Measurements from ENCODE around the gene QRICH2.

The QRICH2 gene

GRCh38 chr17:76304226-76305134 is 3.6 kb downstream of the QRICH2 start:
- Histone ChIP-seq H3K27ac (ENCODE audit: insufficient read depth, low read depth, low read length, poor library complexity, severe bottlenecking) (no peak overlapping the region), H3K27me3 (ENCODE audit: control insufficient read depth, insufficient read depth, low read length, poor library complexity, severe bottlenecking) (no peaks in the 10 kb centered on the region), H3K4me1 (ENCODE audit: control insufficient read depth, insufficient read depth, low read length) (no peaks in the 10 kb centered on the region), H3K9me3 (ENCODE audit: control insufficient read depth, low read length) (no peaks in the 10 kb centered on the region), H3K4me3 (ENCODE audit: insufficient read depth, low read depth, low read length) (no peak overlapping the region), H3K36me3 (ENCODE audit: control insufficient read depth, insufficient read depth, low read length) (no peaks in the 10 kb centered on the region)
- WGBS, 2 experiments, result 92 to 94% methylated on average over 15 to 17 of the region's 17 CpGs

GRCh38 chr17:76297436-76297835 is 10.6 kb downstream of the QRICH2 start:
- Histone ChIP-seq H3K27ac (ENCODE audit: insufficient read depth, low read depth, low read length, poor library complexity, severe bottlenecking) (no peak overlapping the region), H3K9me3 (ENCODE audit: control insufficient read depth, low read length) (no peaks in the 10 kb centered on the region), H3K36me3 (ENCODE audit: control insufficient read depth, insufficient read depth, low read length) (no peaks in the 10 kb centered on the region), H3K4me3 (ENCODE audit: insufficient read depth, low read depth, low read length) (no peak overlapping the region), H3K4me1 (ENCODE audit: control insufficient read depth, insufficient read depth, low read length) (no peaks in the 10 kb centered on the region), H3K27me3 (ENCODE audit: control insufficient read depth, insufficient read depth, low read length, poor library complexity, severe bottlenecking) (no peaks in the 10 kb centered on the region)
- WGBS, 2 experiments, result 93 to 96% methylated on average over 3 of the region's 3 CpGs

GRCh38 chr17:76296889-76297288 is 11.2 kb downstream of the QRICH2 start:
- no peak overlapping the region for H3K4me3 ChIP-seq (ENCODE audit: insufficient read depth, low read depth, low read length)
- 84 to 86% methylated on average over 5 of the region's 5 CpGs for WGBS, 2 experiments
- no peaks in the 10 kb centered on the region for H3K9me3 ChIP-seq (ENCODE audit: control insufficient read depth, low read length)
- H3K27ac ChIP-seq (ENCODE audit: insufficient read depth, low read depth, low read length, poor library complexity, severe bottlenecking), result no peak overlapping the region
- no peaks in the 10 kb centered on the region for H3K36me3 ChIP-seq (ENCODE audit: control insufficient read depth, insufficient read depth, low read length)
- no peaks in the 10 kb centered on the region for H3K4me1 ChIP-seq (ENCODE audit: control insufficient read depth, insufficient read depth, low read length)
- no peaks in the 10 kb centered on the region for H3K27me3 ChIP-seq (ENCODE audit: control insufficient read depth, insufficient read depth, low read length, poor library complexity, severe bottlenecking)

DNA sequence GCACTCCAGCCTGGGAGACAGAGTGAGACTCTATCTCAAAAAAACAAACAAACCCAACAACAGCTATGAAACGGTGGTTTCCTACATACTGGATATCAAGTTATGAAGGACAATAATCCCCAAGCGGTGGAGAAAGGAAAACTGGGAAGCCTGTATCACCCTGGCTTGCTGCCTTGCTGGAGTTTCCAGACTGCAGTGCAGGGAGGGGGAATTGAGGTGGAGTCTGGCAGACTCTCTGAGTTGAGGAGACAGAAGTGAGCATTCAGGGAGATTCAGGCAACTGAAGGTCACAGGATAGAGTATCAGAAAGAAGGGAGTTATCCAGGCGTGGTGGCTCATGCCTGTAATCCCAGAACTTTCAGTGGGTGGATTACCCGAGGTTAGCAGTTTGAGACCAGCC is 11.9 kb downstream of the QRICH2 start:
- H3K9me3 ChIP-seq (ENCODE audit: control insufficient read depth, low read length), result no peaks in the 10 kb centered on the region
- no peaks in the 10 kb centered on the region for H3K36me3 ChIP-seq (ENCODE audit: control insufficient read depth, insufficient read depth, low read length)
- 90% methylated on average over 4 of the region's 4 CpGs for WGBS, 2 experiments
- H3K27ac ChIP-seq (ENCODE audit: insufficient read depth, low read depth, low read length, poor library complexity, severe bottlenecking), result no peak overlapping the region
- H3K4me3 ChIP-seq (ENCODE audit: insufficient read depth, low read depth, low read length), result no peak overlapping the region
- no peaks in the 10 kb centered on the region for H3K27me3 ChIP-seq (ENCODE audit: control insufficient read depth, insufficient read depth, low read length, poor library complexity, severe bottlenecking)
- no peaks in the 10 kb centered on the region for H3K4me1 ChIP-seq (ENCODE audit: control insufficient read depth, insufficient read depth, low read length)

GRCh38 chr17:76293106-76293505 is 15.0 kb downstream of the QRICH2 start:
- no peak overlapping the region for H3K4me3 ChIP-seq (ENCODE audit: insufficient read depth, low read depth, low read length)
- H3K9me3 ChIP-seq (ENCODE audit: control insufficient read depth, low read length), result no peaks in the 10 kb centered on the region
- WGBS, 2 experiments, result 89 to 90% methylated on average over 7 of the region's 7 CpGs
- H3K4me1 ChIP-seq (ENCODE audit: control insufficient read depth, insufficient read depth, low read length), result no peaks in the 10 kb centered on the region
- H3K36me3 ChIP-seq (ENCODE audit: control insufficient read depth, insufficient read depth, low read length), result no peaks in the 10 kb centered on the region
- H3K27ac ChIP-seq (ENCODE audit: insufficient read depth, low read depth, low read length, poor library complexity, severe bottlenecking), result no peak overlapping the region
- H3K27me3 ChIP-seq (ENCODE audit: control insufficient read depth, insufficient read depth, low read length, poor library complexity, severe bottlenecking), result no peaks in the 10 kb centered on the region

- Histone ChIP-seq H3K4me1 (ENCODE audit: control insufficient read depth, insufficient read depth, low read length) (no peaks in the 10 kb centered on the region), H3K36me3 (ENCODE audit: control insufficient read depth, insufficient read depth, low read length) (no peaks in the 10 kb centered on the region), H3K9me3 (ENCODE audit: control insufficient read depth, low read length) (no peaks in the 10 kb centered on the region), H3K4me3 (ENCODE audit: insufficient read depth, low read depth, low read length) (no peak overlapping the region), H3K27me3 (ENCODE audit: control insufficient read depth, insufficient read depth, low read length, poor library complexity, severe bottlenecking) (no peaks in the 10 kb centered on the region), H3K27ac (ENCODE audit: insufficient read depth, low read depth, low read length, poor library complexity, severe bottlenecking) (no peak overlapping the region)
- WGBS, 2 experiments, result 94 to 98% methylated on average over 4 of the region's 4 CpGs
Observed at GRCh38 chr17:76292567-76292966, 15.5 kb downstream of the QRICH2 start.

DNA sequence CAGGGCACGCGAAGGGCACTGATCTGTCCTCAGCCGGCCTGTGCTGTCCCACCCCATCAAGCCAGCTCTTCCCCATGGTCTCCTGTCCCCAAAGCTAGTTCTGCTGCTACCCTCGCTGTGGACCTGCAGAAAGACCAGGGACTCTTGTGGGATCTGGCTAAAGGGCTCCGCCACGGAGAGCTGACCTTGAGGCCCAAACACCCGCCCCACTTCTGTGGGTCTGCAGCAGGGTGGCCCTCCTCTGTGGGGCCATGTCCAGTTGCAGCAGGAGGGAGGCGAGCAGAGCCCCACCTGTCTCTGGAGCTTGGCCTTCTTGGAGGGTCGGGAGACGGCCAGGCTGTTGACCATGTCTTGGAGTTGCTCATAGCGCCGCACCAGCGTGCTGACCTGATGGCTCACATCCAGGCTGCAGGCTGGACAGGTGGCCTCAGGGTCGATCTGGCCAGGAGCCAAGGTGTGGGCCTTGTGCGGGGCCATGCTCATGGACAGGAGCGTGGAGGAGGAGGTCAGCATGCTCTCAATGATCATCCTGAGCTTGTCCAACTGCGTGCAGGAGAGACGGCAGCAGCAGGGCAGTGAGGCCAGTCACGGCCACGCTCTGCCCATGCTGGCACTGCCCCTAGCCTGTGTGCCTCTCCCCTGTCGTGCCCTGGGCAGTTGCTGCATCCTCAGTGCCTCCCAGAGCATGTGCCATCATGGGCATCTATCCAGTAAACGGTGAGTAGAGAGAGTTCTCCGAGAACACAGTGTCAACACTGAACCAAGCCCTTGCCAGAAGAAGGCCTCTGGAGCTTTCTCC is 26.3 kb downstream of the QRICH2 start:
- H3K9me3 ChIP-seq (ENCODE audit: control insufficient read depth, low read length), result no peaks in the 10 kb centered on the region
- 94 to 96% methylated on average over 23 of the region's 23 CpGs for WGBS, 2 experiments
- no peak overlapping the region for H3K27ac ChIP-seq (ENCODE audit: insufficient read depth, low read depth, low read length, poor library complexity, severe bottlenecking)
- no peaks in the 10 kb centered on the region for H3K27me3 ChIP-seq (ENCODE audit: control insufficient read depth, insufficient read depth, low read length, poor library complexity, severe bottlenecking)
- no peaks in the 10 kb centered on the region for H3K36me3 ChIP-seq (ENCODE audit: control insufficient read depth, insufficient read depth, low read length)
- no peak overlapping the region for H3K4me3 ChIP-seq (ENCODE audit: insufficient read depth, low read depth, low read length)
- H3K4me1 ChIP-seq (ENCODE audit: control insufficient read depth, insufficient read depth, low read length), result peaks cover 2% of the 10 kb centered on the region

- Histone ChIP-seq H3K4me3 (ENCODE audit: insufficient read depth, low read depth, low read length) (no peak overlapping the region), H3K4me1 (ENCODE audit: control insufficient read depth, insufficient read depth, low read length) (peaks cover 5% of the 10 kb centered on the region), H3K9me3 (ENCODE audit: control insufficient read depth, low read length) (no peaks in the 10 kb centered on the region), H3K36me3 (ENCODE audit: control insufficient read depth, insufficient read depth, low read length) (no peaks in the 10 kb centered on the region), H3K27ac (ENCODE audit: insufficient read depth, low read depth, low read length, poor library complexity, severe bottlenecking) (no peak overlapping the region), H3K27me3 (ENCODE audit: control insufficient read depth, insufficient read depth, low read length, poor library complexity, severe bottlenecking) (no peaks in the 10 kb centered on the region)
- WGBS, 2 experiments, result 93% methylated on average over 15 of the region's 15 CpGs
Observed at GRCh38 chr17:76280650-76281049, 27.4 kb downstream of the QRICH2 start.

DNA sequence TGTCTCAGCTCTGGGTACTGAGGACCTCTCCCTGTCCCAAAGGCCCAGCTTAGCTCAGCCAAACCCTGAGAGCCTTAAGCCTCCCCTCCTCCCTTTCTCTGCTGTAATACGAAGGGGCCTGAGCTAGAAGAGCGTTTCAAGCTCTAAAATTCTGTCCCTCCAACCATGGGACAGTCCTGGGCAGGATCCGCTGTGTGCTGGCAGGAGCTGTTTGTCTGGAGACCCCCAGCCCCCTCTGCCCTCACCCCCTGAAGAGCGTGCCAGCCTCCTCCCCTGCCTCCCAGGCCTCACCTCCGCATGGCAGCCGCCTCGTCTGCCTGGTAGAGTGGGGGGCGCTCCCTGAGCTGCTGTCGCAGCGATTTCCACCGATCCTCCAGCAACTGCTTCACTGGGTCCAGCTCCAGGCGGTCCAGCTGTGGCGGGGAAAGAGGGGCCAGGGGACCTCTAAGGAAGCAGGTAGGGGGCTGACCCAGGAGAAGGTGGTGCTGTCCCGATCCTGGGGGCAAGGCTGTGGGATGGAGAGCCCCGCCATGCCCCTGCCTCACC is 28.3 kb downstream of the QRICH2 start:
- Histone ChIP-seq H3K27me3 (ENCODE audit: control insufficient read depth, insufficient read depth, low read length, poor library complexity, severe bottlenecking) (no peaks in the 10 kb centered on the region), H3K4me1 (ENCODE audit: control insufficient read depth, insufficient read depth, low read length) (peaks cover 5% of the 10 kb centered on the region), H3K4me3 (ENCODE audit: insufficient read depth, low read depth, low read length) (no peak overlapping the region), H3K36me3 (ENCODE audit: control insufficient read depth, insufficient read depth, low read length) (no peaks in the 10 kb centered on the region), H3K27ac (ENCODE audit: insufficient read depth, low read depth, low read length, poor library complexity, severe bottlenecking) (no peak overlapping the region), H3K9me3 (ENCODE audit: control insufficient read depth, low read length) (no peaks in the 10 kb centered on the region)
- WGBS, 2 experiments, result 86% methylated on average over 15 of the region's 15 CpGs

Measured in ectodermal cell (in vitro differentiated cells).